Endothelial cell (in vitro differentiated cells): Measurements from ENCODE around the gene CDH7. TPM values are rescaled to one million over a fixed set of nuclear protein-coding genes. Genes with fewer than 3 reads are reported as not detected.

Experiments
- DNase-seq: peaks from one replicate; pipeline ENCODE4 v3.0.0; 2021; ENCODE audit warnings: low spot score
- H3K27ac Mint-ChIP-seq: one replicate; pipeline ENCODE4 v1.8.0; 2021; ENCODE audit warnings: mixed read lengths, inconsistent platforms; ENCODE audit not compliant: unreplicated experiment
- H3K27me3 Mint-ChIP-seq: one replicate; pipeline ENCODE4 v1.8.0; 2021; ENCODE audit warnings: mild to moderate bottlenecking, moderate library complexity, mixed read lengths, inconsistent platforms; ENCODE audit not compliant: unreplicated experiment
- H3K36me3 Mint-ChIP-seq: one replicate; pipeline ENCODE4 v1.8.0; 2021; ENCODE audit warnings: mild to moderate bottlenecking, low read depth, mixed read lengths, inconsistent platforms; ENCODE audit not compliant: unreplicated experiment
- H3K4me1 Mint-ChIP-seq: one replicate; pipeline ENCODE4 v1.8.0; 2021; ENCODE audit warnings: mild to moderate bottlenecking, mixed read lengths, inconsistent platforms; ENCODE audit not compliant: unreplicated experiment
- H3K4me3 Mint-ChIP-seq: one replicate; pipeline ENCODE4 v1.8.0; 2021; ENCODE audit warnings: mild to moderate bottlenecking, mixed read lengths, inconsistent platforms; ENCODE audit not compliant: unreplicated experiment
- H3K9me3 Mint-ChIP-seq: one replicate; pipeline ENCODE4 v1.8.0; 2021; ENCODE audit warnings: mixed read lengths, inconsistent platforms; ENCODE audit not compliant: unreplicated experiment
- CTCF ChIP-seq: fragments of 200-600 bp; sonication (generic); IDR thresholded peaks from one replicate; pipeline ENCODE4 v1.5.0; 2021; ENCODE audit warnings: antibody characterized with exemption; ENCODE audit not compliant: unreplicated experiment
- total RNA-seq: library from RNA; stranded (reverse); fragmentation: NEBNext Ultra II Directional; extraction: Animal tissue kit (Norgen Biotek cat#: 25700); gene quantifications from one replicate; pipeline ENCODE4 v1.2.1, GENCODE V29; 2021; ENCODE audit not compliant: unreplicated experiment

Gene CDH7
- total RNA-seq, 1 donor from 2014 or later: 0.44 TPM

DNA sequence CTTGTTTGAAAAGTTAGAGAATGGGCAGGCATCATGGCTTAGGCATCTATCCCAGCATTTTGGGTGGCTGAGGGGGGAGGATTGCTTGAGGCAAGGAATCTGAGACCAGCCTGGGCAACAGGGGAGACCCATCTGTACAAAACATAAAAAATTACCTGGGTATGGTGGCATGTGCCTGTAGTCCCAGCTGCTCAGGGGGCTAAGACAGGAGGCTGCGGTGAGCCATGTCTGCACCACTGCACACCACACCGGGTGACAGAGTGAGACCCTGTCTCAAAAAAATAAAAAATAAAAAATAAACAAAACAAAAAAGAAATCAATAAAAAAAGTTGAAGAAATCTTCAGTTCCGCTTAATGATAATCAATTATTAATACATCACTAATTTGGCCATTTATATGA is 146.5 kb downstream of the CDH7 start:
- H3K4me1 Mint-ChIP-seq: no peaks in the 10 kb centered on the region
- H3K9me3 Mint-ChIP-seq: no peaks in the 10 kb centered on the region
- H3K27me3 Mint-ChIP-seq: no peaks in the 10 kb centered on the region
- H3K27ac Mint-ChIP-seq: no peak overlapping the region
- TF ChIP-seq CTCF: no peak
- H3K36me3 Mint-ChIP-seq: no peaks in the 10 kb centered on the region
- H3K4me3 Mint-ChIP-seq: no peak overlapping the region
- DNase-seq: no peak

GRCh38 chr18:65901522-65901921 is 150.7 kb downstream of the CDH7 start:
- no peak for DNase-seq
- Mint-ChIP-seq H3K9me3 (no peaks in the 10 kb centered on the region), H3K4me1 (no peaks in the 10 kb centered on the region), H3K27ac (no peak overlapping the region), H3K4me3 (no peak overlapping the region), H3K36me3 (no peaks in the 10 kb centered on the region), H3K27me3 (no peaks in the 10 kb centered on the region)
- TF ChIP-seq CTCF: no peak

- TF ChIP-seq CTCF: no peak
Measured at GRCh38 chr18:65906621-65907034, 155.8 kb downstream of the CDH7 start.

GRCh38 chr18:65907281-65907680 is 156.5 kb downstream of the CDH7 start:
- H3K27ac Mint-ChIP-seq: no peak overlapping the region
- no peaks in the 10 kb centered on the region for H3K4me1 Mint-ChIP-seq
- no peak for TF ChIP-seq CTCF
- no peaks in the 10 kb centered on the region for H3K9me3 Mint-ChIP-seq
- no peaks in the 10 kb centered on the region for H3K36me3 Mint-ChIP-seq
- DNase-seq: no peak
- H3K4me3 Mint-ChIP-seq: no peak overlapping the region
- no peaks in the 10 kb centered on the region for H3K27me3 Mint-ChIP-seq

More at GRCh38 chr18:65906621-65907034, 155.8 kb downstream of the CDH7 start:
- DNase-seq: no peak
- H3K4me1 Mint-ChIP-seq: no peaks in the 10 kb centered on the region
- H3K27me3 Mint-ChIP-seq: no peaks in the 10 kb centered on the region
- H3K27ac Mint-ChIP-seq: no peak overlapping the region
- no peaks in the 10 kb centered on the region for H3K36me3 Mint-ChIP-seq
- no peak overlapping the region for H3K4me3 Mint-ChIP-seq
- H3K9me3 Mint-ChIP-seq: no peaks in the 10 kb centered on the region

- no peak for TF ChIP-seq CTCF
- Mint-ChIP-seq H3K27me3 (no peaks in the 10 kb centered on the region), H3K36me3 (no peaks in the 10 kb centered on the region), H3K9me3 (no peaks in the 10 kb centered on the region), H3K4me3 (no peak overlapping the region), H3K27ac (no peak overlapping the region), H3K4me1 (no peaks in the 10 kb centered on the region)
- DNase-seq: no peak
Measured at GRCh38 chr18:65919018-65919417, 168.2 kb downstream of the CDH7 start.
